Thyroid gland (tissue), 4 donors: ENCODE results near the gene GRB10. TPM values are rescaled to one million over a fixed set of nuclear protein-coding genes. Genes with fewer than 3 reads are reported as not detected.

Experiments
- DNase-seq, 2 donors: peaks; one replicate each; pipeline ENCODE4 v3.0.0-alpha.2; 2019
- H3K27ac ChIP-seq, 3 donors: fragments of 200-600 bp; sonication (generic); 1 replicate in 2 of 3; 2 replicates in 1 of 3; pipeline ENCODE4 v1.5.1; 2016 to 2019; ENCODE audit warnings: mild to moderate bottlenecking in 1 of 3, moderate library complexity in 1 of 3
- H3K27me3 ChIP-seq: fragments of 200-600 bp; sonication (generic); one replicate; pipeline ENCODE4 v1.5.1; 2019
- H3K36me3 ChIP-seq, 2 donors: fragments of 200-600 bp; sonication (generic); one replicate each; pipeline ENCODE4 v1.5.1; 2016 to 2019
- H3K4me1 ChIP-seq, 2 donors: fragments of 200-600 bp; sonication (generic); one replicate each; pipeline ENCODE4 v1.5.1; 2017 to 2019
- H3K4me3 ChIP-seq, 3 donors: fragments of 200-600 bp; sonication (generic); replicated peaks in 1 of 3; 1 replicate in 2 of 3; 2 replicates in 1 of 3; pipeline ENCODE4 v1.5.1; 2016; ENCODE audit warnings: mild to moderate bottlenecking in 1 of 3
- H3K9me3 ChIP-seq: fragments of 200-600 bp; sonication (generic); one replicate; pipeline ENCODE4 v1.5.1; 2017
- POLR2A ChIP-seq, 2 donors: fragments of 450-650 bp; IDR thresholded peaks; one replicate each; pipeline ENCODE4 v1.6.1; 2017; ENCODE audit warnings: antibody characterized with exemption in 2 of 2, mild to moderate bottlenecking in 2 of 2, moderate library complexity in 1 of 2
- WGBS, 2 donors: methylation state at CpG; one replicate each; pipeline ENCODE4 v1.1.5; 2017; 5-methylcytosine and 5-hydroxymethylcytosine counted together
- intact Hi-C: fragments of 100-400 bp; cut with DNase I; formaldehyde crosslinking; loops from one replicate; pipeline ENCODE4 v1.15.1; 2023
- total RNA-seq, 4 donors: library from RNA; depleted of rRNA; stranded (reverse); fragments of >200 nt; gene quantifications; one replicate each; pipeline ENCODE4 v1.2.3, GENCODE V29; 2016
- TF ChIP-seq, protein P1 (sequence below), 6 experiments: fragments of 200-600 bp in 3 of 6; fragments of 450-650 bp in 3 of 6; sonication (generic) in 3 of 6; IDR thresholded peaks; one replicate each; pipeline ENCODE4 v1.5.1; 2016 to 2019; ENCODE audit warnings: antibody characterized with exemption in 6 of 6, mild to moderate bottlenecking in 2 of 6, inconsistent platforms in 1 of 6, moderate library complexity in 1 of 6

GRB10 gene
- total RNA-seq, 4 donors from 2014 or later, result 21.3 to 99.2 (median 39.6) TPM

- intact Hi-C loops, result no loop called here
- DNase-seq, result no peak
- TF ChIP-seq, protein P1, sequence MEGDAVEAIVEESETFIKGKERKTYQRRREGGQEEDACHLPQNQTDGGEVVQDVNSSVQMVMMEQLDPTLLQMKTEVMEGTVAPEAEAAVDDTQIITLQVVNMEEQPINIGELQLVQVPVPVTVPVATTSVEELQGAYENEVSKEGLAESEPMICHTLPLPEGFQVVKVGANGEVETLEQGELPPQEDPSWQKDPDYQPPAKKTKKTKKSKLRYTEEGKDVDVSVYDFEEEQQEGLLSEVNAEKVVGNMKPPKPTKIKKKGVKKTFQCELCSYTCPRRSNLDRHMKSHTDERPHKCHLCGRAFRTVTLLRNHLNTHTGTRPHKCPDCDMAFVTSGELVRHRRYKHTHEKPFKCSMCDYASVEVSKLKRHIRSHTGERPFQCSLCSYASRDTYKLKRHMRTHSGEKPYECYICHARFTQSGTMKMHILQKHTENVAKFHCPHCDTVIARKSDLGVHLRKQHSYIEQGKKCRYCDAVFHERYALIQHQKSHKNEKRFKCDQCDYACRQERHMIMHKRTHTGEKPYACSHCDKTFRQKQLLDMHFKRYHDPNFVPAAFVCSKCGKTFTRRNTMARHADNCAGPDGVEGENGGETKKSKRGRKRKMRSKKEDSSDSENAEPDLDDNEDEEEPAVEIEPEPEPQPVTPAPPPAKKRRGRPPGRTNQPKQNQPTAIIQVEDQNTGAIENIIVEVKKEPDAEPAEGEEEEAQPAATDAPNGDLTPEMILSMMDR (IDR thresholded peaks at IDR 0.05), result no peak
- TF ChIP-seq POLR2A (IDR thresholded peaks at IDR 0.05), result no peak
- Histone ChIP-seq H3K4me1 (peaks cover 0 to 7% of the 10 kb centered on the region in 2 donors), H3K27ac (no peak overlapping the region), H3K36me3 (no peaks in the 10 kb centered on the region), H3K4me3 (no peak overlapping the region), H3K9me3 (no peaks in the 10 kb centered on the region), H3K27me3 (no peaks in the 10 kb centered on the region)
- WGBS, 2 donors, result 83 to 85% methylated on average over 8 of the region's 8 CpGs
Observed at GRCh38 chr7:50648570-50649169, 134.0 kb downstream of the GRB10 start.

- Histone ChIP-seq H3K4me3 (no peak overlapping the region), H3K36me3 (no peaks in the 10 kb centered on the region), H3K27ac (no peak overlapping the region), H3K4me1 (peaks cover 0 to 5% of the 10 kb centered on the region in 2 donors), H3K9me3 (no peaks in the 10 kb centered on the region), H3K27me3 (no peaks in the 10 kb centered on the region)
- DNase-seq, result no peak
- WGBS, 2 donors, result 94 to 95% methylated on average over 11 of the region's 11 CpGs
- TF ChIP-seq POLR2A (IDR thresholded peaks at IDR 0.05), result no peak
- TF ChIP-seq, protein P1 (IDR thresholded peaks at IDR 0.05), result no peak
- intact Hi-C loops, result no loop called here
Observed at GRCh38 chr7:50648076-50648475, 134.6 kb downstream of the GRB10 start.

DNA sequence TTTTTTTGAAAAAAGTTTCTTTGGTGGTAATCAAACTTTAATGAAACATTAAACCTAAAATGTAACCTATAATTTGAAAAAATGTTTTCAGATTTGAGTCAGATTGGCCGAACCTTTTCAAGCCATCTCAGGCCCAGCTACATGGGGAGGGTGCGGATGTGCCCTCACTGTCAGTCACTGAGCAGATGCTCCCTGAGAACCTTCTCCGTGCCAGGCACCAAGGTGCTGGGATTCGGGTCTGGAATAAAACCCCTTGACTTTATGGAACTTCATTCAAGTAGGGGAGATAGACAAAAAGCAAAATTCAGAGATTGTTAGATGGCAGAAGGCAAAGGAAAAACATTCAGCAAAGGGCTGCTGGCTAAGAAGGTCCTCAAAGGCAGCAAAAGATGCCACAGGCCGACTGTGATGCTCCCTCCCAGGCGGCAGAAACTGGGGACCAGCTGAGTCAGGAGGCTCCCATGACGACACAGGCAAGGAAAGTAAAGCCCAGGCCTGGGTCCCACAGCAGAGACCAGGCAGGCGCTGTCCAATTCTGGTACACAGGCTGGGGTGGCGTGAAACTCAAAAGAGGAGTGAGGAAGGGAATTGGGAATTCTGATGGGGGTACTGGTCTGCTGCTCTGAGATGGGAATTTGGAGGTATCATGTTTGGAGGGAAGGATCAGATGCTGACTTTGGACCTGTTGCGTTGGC, 135.3 kb downstream of the GRB10 start:
- Histone ChIP-seq H3K27me3 (no peaks in the 10 kb centered on the region), H3K4me1 (no peaks in the 10 kb centered on the region), H3K9me3 (no peaks in the 10 kb centered on the region), H3K36me3 (no peaks in the 10 kb centered on the region), H3K4me3 (no peak overlapping the region), H3K27ac (no peak overlapping the region)
- 92 to 95% methylated on average over 10 of the region's 10 CpGs for WGBS, 2 donors
- DNase-seq, result no peak
- TF ChIP-seq POLR2A (IDR thresholded peaks at IDR 0.05), result no peak
- TF ChIP-seq, protein P1 (IDR thresholded peaks at IDR 0.05), result no peak
- intact Hi-C loops, result no loop called here

DNA sequence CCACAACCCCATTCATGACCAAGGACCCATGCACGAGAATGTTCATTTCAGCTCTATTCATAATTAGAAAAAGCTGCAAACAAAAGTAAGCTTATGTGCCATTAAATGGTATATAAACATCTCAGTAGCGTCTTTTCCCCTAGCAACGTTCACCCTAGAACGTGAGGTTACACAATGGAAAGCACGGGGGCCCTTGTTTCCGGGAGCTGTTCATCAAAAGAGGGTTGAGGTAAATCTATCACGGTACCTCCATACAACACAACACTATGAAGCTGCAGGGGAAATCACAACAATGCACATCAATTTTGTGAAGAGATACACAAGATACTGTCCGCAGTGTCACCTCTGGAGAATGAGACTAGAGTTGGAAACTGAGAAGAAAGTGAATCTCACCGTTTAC, 136.6 kb downstream of the GRB10 start:
- 87 to 94% methylated on average over 9 of the region's 9 CpGs for WGBS, 2 donors
- Histone ChIP-seq H3K27ac (no peak overlapping the region), H3K4me1 (peaks cover 0 to 3% of the 10 kb centered on the region in 2 donors), H3K9me3 (no peaks in the 10 kb centered on the region), H3K27me3 (no peaks in the 10 kb centered on the region), H3K36me3 (no peaks in the 10 kb centered on the region), H3K4me3 (no peak overlapping the region)
- TF ChIP-seq, protein P1 (IDR thresholded peaks at IDR 0.05), result no peak
- no peak for TF ChIP-seq POLR2A (IDR thresholded peaks at IDR 0.05)
- no peak for DNase-seq
- intact Hi-C loops, result no loop called here

- TF ChIP-seq, protein P1 (IDR thresholded peaks at IDR 0.05), result no peak
- TF ChIP-seq POLR2A (IDR thresholded peaks at IDR 0.05), result no peak
- Histone ChIP-seq H3K27ac (no peak overlapping the region), H3K4me3 (no peak overlapping the region), H3K9me3 (no peaks in the 10 kb centered on the region), H3K27me3 (no peaks in the 10 kb centered on the region), H3K4me1 (peaks cover 0 to 3% of the 10 kb centered on the region in 2 donors), H3K36me3 (no peaks in the 10 kb centered on the region)
- intact Hi-C loops, result no loop called here
- DNase-seq, result no peak
Observed at GRCh38 chr7:50645186-50645585, 137.5 kb downstream of the GRB10 start.
